OCI-LY3 (cell line): ENCODE measurements around the gene ALKBH2.

Source experiments
- H2AFZ ChIP-seq: fragments of 200-600, 300-600 bp; shearing (Covaris generic); 2 replicates; pipeline ENCODE4 v1.6.0; 2014; ENCODE audit warnings: antibody characterized with exemption, low read depth, low read length
- H3K27ac ChIP-seq: fragments of 200-600, 300-600 bp; sonication (generic); 2 replicates; pipeline ENCODE4 v1.5.1; 2014; ENCODE audit warnings: mild to moderate bottlenecking, low read length, moderate library complexity, mixed read lengths
- H3K27me3 ChIP-seq: fragments of 200-600, 300-600 bp; sonication (generic); 2 replicates; pipeline ENCODE4 v1.6.1; 2014; ENCODE audit warnings: low read depth, low read length, mixed read lengths
- H3K36me3 ChIP-seq: fragments of 200-600, 300-600 bp; sonication (generic); replicated peaks from 2 replicates; pipeline ENCODE3; 2014; ENCODE audit warnings: low read depth, low read length, mixed read lengths
- H3K4me1 ChIP-seq: fragments of 300-600, 200-600 bp; sonication (generic); 2 replicates; pipeline ENCODE4 v1.6.1; 2014; ENCODE audit warnings: low read length, mixed read lengths
- H3K4me2 ChIP-seq: fragments of 200-600, 300-600 bp; sonication (generic); 2 replicates; pipeline ENCODE4 v1.6.1; 2014; ENCODE audit warnings: low read length, mixed read lengths
- H3K4me3 ChIP-seq: fragments of 300-600, 200-600 bp; sonication (generic); 2 replicates; pipeline ENCODE4 v1.5.1; 2014; ENCODE audit warnings: antibody characterized with exemption, mild to moderate bottlenecking, low read length, moderate library complexity
- H3K79me2 ChIP-seq: fragments of 300-600, 200-600 bp; shearing (Covaris generic); 2 replicates; pipeline ENCODE4 v1.6.1; 2014; ENCODE audit warnings: mild to moderate bottlenecking, low read length, mixed read lengths
- H3K9ac ChIP-seq: fragments of 300-600, 200-600 bp; shearing (Covaris generic); 2 replicates; pipeline ENCODE4 v1.6.0; 2014; ENCODE audit warnings: mild to moderate bottlenecking, low read length, moderate library complexity
- H3K9me3 ChIP-seq: fragments of 200-600, 300-600 bp; shearing (Covaris generic); 2 replicates; pipeline ENCODE4 v1.6.1; 2014; ENCODE audit warnings: low read length, mixed read lengths; ENCODE audit not compliant: insufficient read depth
- H4K20me1 ChIP-seq: fragments of 200-600, 300-600 bp; sonication (generic); 2 replicates; pipeline ENCODE4 v1.6.1; 2016; ENCODE audit warnings: low read length, mixed read lengths; ENCODE audit not compliant: insufficient read depth
- EZH2phosphoT487 ChIP-seq: fragments of 200-600 bp; shearing (Covaris generic); IDR thresholded peaks from 2 replicates; pipeline ENCODE4 v1.6.1; 2018; ENCODE audit warnings: antibody characterized with exemption, mixed run types, low read depth
- TF ChIP-seq, protein P1 (sequence below): fragments of 200-600, 300-600 bp; sonication (generic); IDR thresholded peaks from 2 replicates; pipeline ENCODE4 v1.5.1; 2014; ENCODE audit warnings: antibody characterized with exemption, low read length, low read depth

ALKBH2 gene

DNA sequence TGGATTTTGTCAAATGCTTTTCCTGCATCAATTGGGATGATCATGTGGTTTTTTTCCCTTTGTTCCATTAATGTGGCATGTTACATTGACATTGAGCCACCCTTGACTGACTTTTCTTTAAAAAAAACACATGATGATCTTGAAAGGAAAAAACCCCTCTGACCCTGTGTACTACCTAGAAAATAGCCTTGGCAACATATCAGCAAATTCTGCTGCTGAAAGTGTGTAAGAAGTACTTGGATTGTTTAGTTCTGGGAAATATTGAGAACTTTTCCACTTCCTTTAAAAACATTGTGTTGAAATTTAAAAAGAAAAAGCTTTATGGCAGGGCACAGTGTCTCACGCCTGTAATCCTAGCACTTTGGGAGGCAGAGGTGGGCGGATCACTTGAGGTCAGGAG lies 43.8 kb upstream of the ALKBH2 start:
- no peaks in the 10 kb centered on the region for H3K4me1 ChIP-seq

DNA sequence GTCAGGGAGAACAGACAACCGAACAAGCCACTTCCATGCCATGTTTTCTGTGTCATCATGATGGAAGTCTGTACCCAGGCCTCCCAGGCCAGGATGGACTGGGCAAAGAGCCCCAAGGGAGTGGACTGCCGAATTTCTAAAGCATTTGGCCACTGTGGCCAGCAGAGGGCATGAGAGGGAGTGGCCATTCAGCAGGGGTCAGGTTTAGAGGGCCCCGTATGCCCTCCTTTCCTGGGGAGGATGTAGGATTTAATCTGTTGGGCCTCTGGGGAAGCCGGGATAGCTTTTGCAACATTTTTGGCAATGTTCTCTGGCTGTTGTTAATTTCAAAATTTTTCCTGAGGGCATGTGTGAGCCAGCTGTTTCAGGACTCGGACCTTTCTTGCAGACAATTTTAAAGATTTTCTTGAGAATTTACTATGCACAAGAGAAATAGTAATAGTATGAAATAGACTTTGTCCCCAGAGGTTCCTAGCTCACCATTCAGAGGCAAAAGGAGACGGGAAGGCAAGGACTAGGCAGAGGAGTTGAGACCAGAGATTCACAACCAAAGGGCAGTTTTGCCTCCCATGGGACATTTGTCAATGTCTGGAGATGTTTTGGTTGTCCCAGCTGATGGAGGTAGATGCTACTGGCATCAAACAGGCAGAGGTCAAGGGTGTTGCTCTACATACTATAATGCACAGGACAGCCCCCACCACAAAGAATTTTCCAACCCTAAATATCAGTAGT lies 41.1 kb upstream of the ALKBH2 start:
- no peak overlapping the region for H3K4me2 ChIP-seq
- TF ChIP-seq, protein P1, sequence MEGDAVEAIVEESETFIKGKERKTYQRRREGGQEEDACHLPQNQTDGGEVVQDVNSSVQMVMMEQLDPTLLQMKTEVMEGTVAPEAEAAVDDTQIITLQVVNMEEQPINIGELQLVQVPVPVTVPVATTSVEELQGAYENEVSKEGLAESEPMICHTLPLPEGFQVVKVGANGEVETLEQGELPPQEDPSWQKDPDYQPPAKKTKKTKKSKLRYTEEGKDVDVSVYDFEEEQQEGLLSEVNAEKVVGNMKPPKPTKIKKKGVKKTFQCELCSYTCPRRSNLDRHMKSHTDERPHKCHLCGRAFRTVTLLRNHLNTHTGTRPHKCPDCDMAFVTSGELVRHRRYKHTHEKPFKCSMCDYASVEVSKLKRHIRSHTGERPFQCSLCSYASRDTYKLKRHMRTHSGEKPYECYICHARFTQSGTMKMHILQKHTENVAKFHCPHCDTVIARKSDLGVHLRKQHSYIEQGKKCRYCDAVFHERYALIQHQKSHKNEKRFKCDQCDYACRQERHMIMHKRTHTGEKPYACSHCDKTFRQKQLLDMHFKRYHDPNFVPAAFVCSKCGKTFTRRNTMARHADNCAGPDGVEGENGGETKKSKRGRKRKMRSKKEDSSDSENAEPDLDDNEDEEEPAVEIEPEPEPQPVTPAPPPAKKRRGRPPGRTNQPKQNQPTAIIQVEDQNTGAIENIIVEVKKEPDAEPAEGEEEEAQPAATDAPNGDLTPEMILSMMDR: peak; percentile 44
- no peak for TF ChIP-seq EZH2phosphoT487
- peaks cover 48% of the 10 kb centered on the region for H3K27me3 ChIP-seq
- H3K36me3 ChIP-seq: no peaks in the 10 kb centered on the region
- no peaks in the 10 kb centered on the region for H3K9me3 ChIP-seq
- no peak overlapping the region for H3K9ac ChIP-seq
- no peak overlapping the region for H3K27ac ChIP-seq
- H4K20me1 ChIP-seq: no peaks in the 10 kb centered on the region
- H3K79me2 ChIP-seq: no peaks in the 10 kb centered on the region
- no peak overlapping the region for H2AFZ ChIP-seq
- peaks cover 4% of the 10 kb centered on the region; the same call in 1 of the 2 replicates for H3K4me1 ChIP-seq
- no peak overlapping the region for H3K4me3 ChIP-seq

More for the DNA sequence above, 43.8 kb upstream of the ALKBH2 start:
- H3K79me2 ChIP-seq: no peaks in the 10 kb centered on the region
- TF ChIP-seq, protein P1: no peak
- no peak for TF ChIP-seq EZH2phosphoT487
- H3K4me2 ChIP-seq: no peak overlapping the region
- no peaks in the 10 kb centered on the region for H3K36me3 ChIP-seq
- H4K20me1 ChIP-seq: no peaks in the 10 kb centered on the region
- H2AFZ ChIP-seq: no peak overlapping the region
- peaks cover 33% of the 10 kb centered on the region for H3K27me3 ChIP-seq
- no peaks in the 10 kb centered on the region for H3K9me3 ChIP-seq
- H3K4me3 ChIP-seq: no peak overlapping the region
- no peak overlapping the region for H3K9ac ChIP-seq
- no peak overlapping the region for H3K27ac ChIP-seq

DNA sequence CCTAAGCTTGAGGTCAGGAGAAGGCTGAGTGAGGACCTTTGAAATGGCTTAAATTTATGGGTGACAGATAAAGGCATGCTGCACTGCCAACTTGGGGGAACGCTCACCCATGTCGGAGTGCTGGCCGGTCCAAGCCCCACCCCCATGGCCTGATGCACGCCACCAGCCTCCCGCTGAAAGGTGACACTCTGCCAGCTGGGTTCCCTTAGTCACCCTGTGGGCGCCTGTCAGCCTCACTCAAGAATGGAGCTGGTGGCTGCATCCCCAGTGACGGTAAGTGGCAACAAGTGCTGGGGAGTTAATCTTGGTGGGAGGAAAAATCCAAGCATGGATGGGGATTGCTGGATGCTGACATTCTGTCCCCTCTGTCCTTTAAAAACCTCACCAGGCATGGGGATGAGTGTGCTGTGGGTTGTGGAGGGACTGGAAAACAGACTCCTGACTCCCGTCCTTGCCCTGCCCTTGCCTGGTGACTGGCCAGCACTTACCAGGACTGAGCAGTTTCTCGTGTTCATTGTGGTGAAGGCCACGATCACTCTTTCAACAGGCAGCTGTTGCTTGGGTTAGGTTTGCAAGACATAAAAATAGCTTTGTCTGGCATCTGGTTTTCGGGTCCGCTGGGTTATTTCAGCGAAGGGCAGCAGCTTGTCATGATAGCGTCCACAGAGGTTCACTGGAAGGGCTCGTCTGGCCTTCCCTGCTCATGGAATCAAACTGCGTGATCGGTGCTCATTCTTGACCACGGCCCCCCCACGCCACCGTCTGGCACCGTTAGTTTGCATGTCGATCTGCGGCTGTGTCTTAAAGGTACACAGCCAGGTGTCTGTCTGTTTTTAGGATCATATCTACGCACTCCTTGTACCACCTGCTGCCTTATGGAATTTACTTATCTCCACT lies 38.1 kb upstream of the ALKBH2 start:
- H3K27ac ChIP-seq: no peak overlapping the region
- H3K27me3 ChIP-seq: peaks cover 40% of the 10 kb centered on the region
- no peaks in the 10 kb centered on the region for H3K9me3 ChIP-seq
- no peaks in the 10 kb centered on the region for H4K20me1 ChIP-seq
- H3K36me3 ChIP-seq: no peaks in the 10 kb centered on the region
- H3K4me1 ChIP-seq: peaks cover 4% of the 10 kb centered on the region; the same call in 1 of the 2 replicates
- H3K79me2 ChIP-seq: no peaks in the 10 kb centered on the region
- TF ChIP-seq, protein P1: no peak
- TF ChIP-seq EZH2phosphoT487: no peak
- H3K4me3 ChIP-seq: peak overlapping the region; percentile 14; the same call in 1 of the 2 replicates
- peak overlapping the region; percentile 32 for H3K4me2 ChIP-seq
- H3K9ac ChIP-seq: no peak overlapping the region
- H2AFZ ChIP-seq: peak overlapping the region; percentile 5; the same call in 1 of the 2 replicates
